ENCODE data around the gene MCUR1. TPM values are rescaled to one million over a fixed set of nuclear protein-coding genes. Genes with fewer than 3 reads are reported as not detected.

MCUR1 gene
- total RNA-seq, 1 donor from 2014 or later = 25.3 TPM

DNA sequence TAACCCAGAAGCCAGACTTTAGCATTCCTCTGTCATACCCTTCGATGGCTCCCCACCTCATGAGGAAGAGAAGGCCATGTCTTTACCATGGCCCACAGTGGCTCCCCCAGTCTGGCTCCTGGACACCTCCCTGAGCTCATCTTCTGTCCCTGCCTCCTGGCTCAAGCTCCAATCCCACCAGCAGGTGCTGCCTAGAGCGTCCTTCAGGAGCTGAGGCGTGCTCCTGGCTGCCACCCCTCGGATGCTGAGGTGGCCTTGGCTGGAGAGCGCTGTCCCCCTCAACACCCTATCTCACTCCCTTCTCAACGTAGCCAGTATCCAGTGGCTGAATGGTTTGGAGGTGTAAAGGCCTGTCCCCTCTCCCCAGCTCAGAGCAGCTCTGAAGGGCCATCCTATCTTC lies 55.3 kb downstream of the MCUR1 start:
- Mint-ChIP-seq H3K27me3 (no peaks in the 10 kb centered on the region), H3K36me3 (no peaks in the 10 kb centered on the region), H3K4me3 (no peak overlapping the region), H3K9me3 (no peaks in the 10 kb centered on the region), H3K27ac (no peak overlapping the region), H3K4me1 (ENCODE audit: unreplicated experiment) (peaks cover 13% of the 10 kb centered on the region)
- TF ChIP-seq, protein P1, sequence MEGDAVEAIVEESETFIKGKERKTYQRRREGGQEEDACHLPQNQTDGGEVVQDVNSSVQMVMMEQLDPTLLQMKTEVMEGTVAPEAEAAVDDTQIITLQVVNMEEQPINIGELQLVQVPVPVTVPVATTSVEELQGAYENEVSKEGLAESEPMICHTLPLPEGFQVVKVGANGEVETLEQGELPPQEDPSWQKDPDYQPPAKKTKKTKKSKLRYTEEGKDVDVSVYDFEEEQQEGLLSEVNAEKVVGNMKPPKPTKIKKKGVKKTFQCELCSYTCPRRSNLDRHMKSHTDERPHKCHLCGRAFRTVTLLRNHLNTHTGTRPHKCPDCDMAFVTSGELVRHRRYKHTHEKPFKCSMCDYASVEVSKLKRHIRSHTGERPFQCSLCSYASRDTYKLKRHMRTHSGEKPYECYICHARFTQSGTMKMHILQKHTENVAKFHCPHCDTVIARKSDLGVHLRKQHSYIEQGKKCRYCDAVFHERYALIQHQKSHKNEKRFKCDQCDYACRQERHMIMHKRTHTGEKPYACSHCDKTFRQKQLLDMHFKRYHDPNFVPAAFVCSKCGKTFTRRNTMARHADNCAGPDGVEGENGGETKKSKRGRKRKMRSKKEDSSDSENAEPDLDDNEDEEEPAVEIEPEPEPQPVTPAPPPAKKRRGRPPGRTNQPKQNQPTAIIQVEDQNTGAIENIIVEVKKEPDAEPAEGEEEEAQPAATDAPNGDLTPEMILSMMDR (conservative IDR thresholded peaks at IDR 0.05) = no peak
- no peak for DNase-seq (ENCODE audit: extremely low spot score, unreplicated experiment)

DNA sequence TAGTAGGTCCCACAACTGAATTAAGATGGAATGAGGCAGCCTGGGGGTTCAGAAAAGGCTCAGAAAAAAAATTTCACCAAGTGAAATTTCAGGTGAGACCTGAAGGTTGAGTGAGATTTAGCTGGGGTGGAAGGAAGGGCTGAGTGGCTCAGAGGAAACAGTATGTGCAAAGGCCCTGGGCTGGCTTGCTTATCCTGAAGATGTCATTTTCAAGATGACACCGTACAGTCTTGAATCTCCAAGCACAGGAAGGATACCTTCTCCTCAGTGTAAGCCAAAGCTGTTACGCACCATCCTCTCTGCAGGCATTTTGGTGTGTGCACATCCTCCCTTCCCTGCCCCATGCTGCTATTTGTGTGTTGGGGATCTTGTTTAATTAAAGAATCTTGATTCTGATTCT lies 59.7 kb downstream of the MCUR1 start:
- Mint-ChIP-seq H3K27ac (no peak overlapping the region), H3K4me1 (ENCODE audit: unreplicated experiment) (no peaks in the 10 kb centered on the region), H3K36me3 (no peaks in the 10 kb centered on the region), H3K4me3 (no peak overlapping the region), H3K27me3 (no peaks in the 10 kb centered on the region), H3K9me3 (no peaks in the 10 kb centered on the region)
- no peak for DNase-seq (ENCODE audit: extremely low spot score, unreplicated experiment)
- TF ChIP-seq, protein P1 (conservative IDR thresholded peaks at IDR 0.05) = no peak

DNA sequence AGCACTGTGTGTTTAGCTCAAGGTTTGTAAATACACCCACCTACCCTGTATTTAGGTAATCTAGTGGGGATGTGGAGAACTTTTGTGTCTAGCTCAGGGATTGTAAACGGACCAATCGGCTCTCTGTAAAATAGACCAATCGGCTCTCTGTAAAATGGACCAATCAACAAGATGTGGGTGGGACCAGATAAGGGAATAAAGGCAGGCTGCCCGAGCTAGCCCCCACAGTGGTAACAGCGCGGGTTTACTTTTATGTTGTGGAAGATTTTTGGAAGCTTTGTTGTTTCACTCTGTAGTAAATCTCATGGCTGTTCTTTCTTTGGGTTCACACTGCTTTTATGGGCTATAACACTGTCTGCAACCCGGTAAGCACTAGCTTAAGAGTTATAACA lies 70.6 kb downstream of the MCUR1 start:
- Mint-ChIP-seq H3K27me3 (no peaks in the 10 kb centered on the region), H3K9me3 (peaks cover 5% of the 10 kb centered on the region), H3K27ac (no peak overlapping the region), H3K4me1 (ENCODE audit: unreplicated experiment) (no peaks in the 10 kb centered on the region), H3K36me3 (no peaks in the 10 kb centered on the region), H3K4me3 (no peak overlapping the region)
- DNase-seq (ENCODE audit: extremely low spot score, unreplicated experiment) = no peak
- TF ChIP-seq, protein P1 (conservative IDR thresholded peaks at IDR 0.05) = no peak

DNA sequence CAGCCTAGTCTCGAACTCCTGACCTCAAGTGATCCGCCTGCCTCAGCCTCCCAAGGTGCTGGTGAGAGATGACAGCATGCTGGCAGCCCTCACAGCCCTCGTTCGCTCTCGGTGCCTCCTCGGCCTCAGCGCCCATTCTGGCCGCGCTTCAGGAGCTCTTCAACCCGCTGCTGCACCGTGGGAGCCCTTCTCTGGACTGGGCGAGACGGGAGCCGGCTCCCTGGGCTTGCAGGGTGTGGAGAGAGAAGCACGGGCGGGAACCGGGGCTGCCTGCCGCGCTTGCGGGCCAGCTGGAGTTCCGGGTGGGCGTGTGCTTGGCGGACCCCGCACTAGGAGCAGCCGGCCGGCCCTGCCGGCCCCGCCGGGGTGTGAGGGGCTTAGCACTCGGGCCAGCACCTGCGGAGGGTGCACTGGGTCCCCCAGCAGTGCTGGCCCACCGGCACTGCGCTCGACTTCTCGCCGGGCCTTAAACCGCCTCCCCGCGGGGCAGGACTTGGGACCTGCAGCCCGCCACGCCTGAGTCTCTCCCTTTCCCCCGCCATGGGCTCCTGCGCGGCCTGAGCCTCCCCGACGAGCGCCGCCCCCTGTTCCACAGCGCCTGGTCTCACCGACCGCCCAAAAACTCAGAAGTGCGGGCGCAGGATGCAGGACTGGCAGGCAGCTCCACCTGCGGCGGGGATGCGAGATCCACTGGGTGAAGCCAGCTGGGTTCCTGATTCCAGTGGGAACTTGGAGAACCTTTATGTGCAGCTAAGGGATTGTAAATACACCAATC lies 71.2 kb downstream of the MCUR1 start:
- DNase-seq (ENCODE audit: extremely low spot score, unreplicated experiment) = no peak
- no peaks in the 10 kb centered on the region for H3K27me3 Mint-ChIP-seq
- no peak overlapping the region for H3K27ac Mint-ChIP-seq
- no peak overlapping the region for H3K4me3 Mint-ChIP-seq
- peaks cover 5% of the 10 kb centered on the region for H3K9me3 Mint-ChIP-seq
- TF ChIP-seq, protein P1 (conservative IDR thresholded peaks at IDR 0.05) = no peak
- no peaks in the 10 kb centered on the region for H3K4me1 Mint-ChIP-seq (ENCODE audit: unreplicated experiment)
- no peaks in the 10 kb centered on the region for H3K36me3 Mint-ChIP-seq

DNA sequence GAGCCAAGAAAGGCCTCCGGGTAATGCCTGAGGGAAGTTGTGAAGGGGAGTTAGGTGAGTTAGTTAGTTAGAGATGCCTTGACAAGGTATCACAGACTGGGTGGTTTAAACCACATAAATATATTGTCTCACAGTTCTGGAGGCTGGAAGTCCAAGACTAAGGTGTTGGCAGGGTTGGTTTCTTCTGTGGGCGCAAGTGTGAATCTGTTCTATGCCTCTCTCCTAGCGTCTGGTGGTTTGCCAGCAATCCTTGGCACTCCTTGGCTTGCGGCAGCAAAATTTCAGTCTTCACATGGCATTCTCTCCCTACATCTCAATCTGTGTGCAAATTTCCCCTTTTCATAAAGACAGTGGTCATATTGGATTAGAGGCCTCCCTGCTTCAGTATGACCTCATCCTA lies 73.0 kb downstream of the MCUR1 start:
- H3K9me3 Mint-ChIP-seq = peaks cover 5% of the 10 kb centered on the region
- H3K27me3 Mint-ChIP-seq = no peaks in the 10 kb centered on the region
- no peaks in the 10 kb centered on the region for H3K4me1 Mint-ChIP-seq (ENCODE audit: unreplicated experiment)
- DNase-seq (ENCODE audit: extremely low spot score, unreplicated experiment) = no peak
- TF ChIP-seq, protein P1 (conservative IDR thresholded peaks at IDR 0.05) = no peak
- no peak overlapping the region for H3K27ac Mint-ChIP-seq
- H3K4me3 Mint-ChIP-seq = no peak overlapping the region
- H3K36me3 Mint-ChIP-seq = no peaks in the 10 kb centered on the region

Other genes with a start within 250 kb of the MCUR1 start
- gene SIRT5, start 240.0 kb downstream of the MCUR1 start, total RNA-seq (ENCODE audit: low replicate concordance) = 15.3 and 17.4 TPM in 2 replicates
- 53.8 and 55.1 TPM in 2 replicates for gene NOL7, start 199.2 kb downstream of the MCUR1 start, total RNA-seq (ENCODE audit: low replicate concordance)
- gene RANBP9, start 102.7 kb downstream of the MCUR1 start, total RNA-seq (ENCODE audit: low replicate concordance) = 40.4 and 43.4 TPM in 2 replicates
- 2.8 and 12.3 TPM in 2 replicates for gene RNF182, start 110.4 kb upstream of the MCUR1 start, total RNA-seq (ENCODE audit: low replicate concordance)